ENCODE measurements around the gene CCDC88C.

CCDC88C gene

GRCh38 chr14:91341334-91341733 is 76.3 kb downstream of the CCDC88C start:
- H3K4me3 ChIP-seq (ENCODE audit: control insufficient read depth, low read depth, low read length), result no peak overlapping the region
- DNase-seq (ENCODE audit: low read depth), result no peak
- no peak for TF ChIP-seq CTCF (conservative IDR thresholded peaks at IDR 0.05; ENCODE audit: control insufficient read depth, insufficient read depth, low read depth, low read length)

GRCh38 chr14:91339671-91340369 is 77.8 kb downstream of the CCDC88C start:
- no peak overlapping the region for H3K4me3 ChIP-seq (ENCODE audit: control insufficient read depth, low read depth, low read length)
- no peak for DNase-seq (ENCODE audit: low read depth)
- TF ChIP-seq CTCF (conservative IDR thresholded peaks at IDR 0.05; ENCODE audit: control insufficient read depth, insufficient read depth, low read depth, low read length), result no peak

GRCh38 chr14:91339076-91339475 is 78.5 kb downstream of the CCDC88C start:
- TF ChIP-seq CTCF (conservative IDR thresholded peaks at IDR 0.05; ENCODE audit: control insufficient read depth, insufficient read depth, low read depth, low read length), result no peak
- DNase-seq (ENCODE audit: low read depth), result no peak
- H3K4me3 ChIP-seq (ENCODE audit: control insufficient read depth, low read depth, low read length), result no peak overlapping the region

GRCh38 chr14:91338379-91338778 is 79.2 kb downstream of the CCDC88C start:
- DNase-seq (ENCODE audit: low read depth), result no peak
- no peak overlapping the region for H3K4me3 ChIP-seq (ENCODE audit: control insufficient read depth, low read depth, low read length)

GRCh38 chr14:91337699-91338335 is 79.8 kb downstream of the CCDC88C start:
- H3K4me3 ChIP-seq (ENCODE audit: control insufficient read depth, low read depth, low read length), result no peak overlapping the region
- no peak for TF ChIP-seq CTCF (conservative IDR thresholded peaks at IDR 0.05; ENCODE audit: control insufficient read depth, insufficient read depth, low read depth, low read length)
- DNase-seq (ENCODE audit: low read depth), result no peak

More at GRCh38 chr14:91338379-91338778, 79.2 kb downstream of the CCDC88C start:
- no peak for TF ChIP-seq CTCF (conservative IDR thresholded peaks at IDR 0.05; ENCODE audit: control insufficient read depth, insufficient read depth, low read depth, low read length)

- no peak for TF ChIP-seq CTCF (conservative IDR thresholded peaks at IDR 0.05; ENCODE audit: control insufficient read depth, insufficient read depth, low read depth, low read length)
- DNase-seq (ENCODE audit: low read depth), result no peak
Measured at GRCh38 chr14:91336093-91336450, 81.5 kb downstream of the CCDC88C start.

More at GRCh38 chr14:91336093-91336450, 81.5 kb downstream of the CCDC88C start:
- H3K4me3 ChIP-seq (ENCODE audit: control insufficient read depth, low read depth, low read length), result no peak overlapping the region
